Activated CD4-positive, alpha-beta T cell treated with anti-CD3 and anti-CD28 coated beads, Interleukin-2, Interleukin-6, amounts not matched to agents 100 ng/mL and 50 ng/mL, durations not matched to agents 16 hours and 8 hours (primary cell): ENCODE data around the gene ATP4A.
"Not testable (repeated sequence)": the region's sequence is repeated elsewhere in the genome, so short reads cannot be mapped to it uniquely, and the experiment has no call there.

Experiments used
- DNase-seq: peaks from one replicate; pipeline ENCODE4 v3.0.0-alpha.2; 2020

The ATP4A gene

GRCh38 chr19:35563207-35563829 lies at the start of gene ATP4A:
TSS of gene ATP4A (minus strand) at chr19:35563658. CDS start at chr19:35563629, 29 bp downstream.
- DNase-seq, result no peak

- DNase-seq, result peak; percentile 98
Measured at GRCh38 chr19:35612559-35613321, 49.3 kb upstream of the ATP4A start, which contains the start of gene HAUS5. TSS of gene HAUS5 (plus strand) at chr19:35612735. CDS start at chr19:35612795, 60 bp downstream.

- DNase-seq, result no peak
Measured at GRCh38 chr19:35612224-35612558, 48.7 kb upstream of the ATP4A start.

GRCh38 chr19:35609851-35610353 lies 46.4 kb upstream of the ATP4A start:
- DNase-seq, result peak; percentile 31

GRCh38 chr19:35608251-35608650 lies 44.8 kb upstream of the ATP4A start:
- DNase-seq, result peak; percentile 15

DNA sequence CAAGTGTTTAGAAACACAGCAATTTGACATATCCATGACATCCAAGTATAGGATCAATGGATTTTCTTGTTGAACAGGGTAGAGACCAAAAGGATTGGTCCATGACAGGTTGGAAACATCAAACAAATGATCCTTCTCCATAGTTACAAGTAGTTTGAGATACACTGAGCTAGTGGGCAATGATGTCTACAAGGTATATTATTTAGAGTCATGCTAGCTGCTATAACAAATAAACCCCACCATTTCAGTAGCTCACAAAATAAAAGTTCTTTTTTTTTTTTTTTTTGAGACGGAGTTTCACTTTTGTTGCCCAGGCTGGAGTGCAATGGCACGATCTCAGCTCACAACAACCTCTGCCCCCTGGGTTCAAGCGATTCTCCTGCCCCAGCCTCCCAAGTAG lies 44.2 kb upstream of the ATP4A start:
- DNase-seq, result no peak

DNA sequence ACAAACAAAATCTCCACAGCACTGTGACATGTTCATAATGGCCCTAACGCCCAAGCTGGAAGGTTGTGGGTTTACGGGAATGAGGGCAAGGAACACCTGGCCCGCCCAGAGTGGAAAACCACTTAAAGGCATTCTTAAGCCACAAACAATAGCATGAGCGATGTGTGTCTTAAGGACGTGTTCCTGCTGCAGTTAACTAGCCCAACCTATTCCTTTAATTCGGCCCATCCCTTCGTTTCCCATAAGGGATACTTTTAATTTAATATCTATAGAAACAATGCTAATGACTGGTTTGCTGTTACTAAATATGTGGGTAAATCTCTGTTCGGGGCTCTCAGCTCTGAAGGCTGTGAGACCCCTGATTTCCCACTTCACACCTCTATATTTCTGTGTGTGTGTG lies 43.7 kb upstream of the ATP4A start:
- DNase-seq, result not testable (repeated sequence)

DNA sequence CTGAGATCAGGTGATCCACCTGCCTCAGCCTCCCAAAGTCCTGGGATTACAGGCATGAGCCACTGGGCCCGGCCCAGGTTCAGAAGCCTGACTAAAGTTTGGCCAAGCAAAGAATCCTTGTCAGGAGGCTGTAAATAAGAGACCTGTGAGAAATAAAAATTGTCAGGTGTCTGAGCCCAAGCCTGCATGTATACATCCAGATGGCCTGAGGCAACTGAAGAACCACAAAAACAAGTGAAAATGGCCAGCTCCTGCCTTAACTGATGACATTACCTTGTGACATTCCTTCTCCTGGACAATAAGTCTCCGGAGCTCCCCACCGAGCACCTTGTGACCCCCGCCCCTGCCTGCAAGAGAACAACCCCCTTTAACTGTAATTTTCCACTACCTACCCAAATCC lies 41.0 kb upstream of the ATP4A start:
- not testable (repeated sequence) for DNase-seq

- DNase-seq, result no peak
Measured at GRCh38 chr19:35601971-35602370, 38.5 kb upstream of the ATP4A start.

GRCh38 chr19:35596366-35596999 lies 33.0 kb upstream of the ATP4A start:
- DNase-seq, result peak; percentile 35

DNA sequence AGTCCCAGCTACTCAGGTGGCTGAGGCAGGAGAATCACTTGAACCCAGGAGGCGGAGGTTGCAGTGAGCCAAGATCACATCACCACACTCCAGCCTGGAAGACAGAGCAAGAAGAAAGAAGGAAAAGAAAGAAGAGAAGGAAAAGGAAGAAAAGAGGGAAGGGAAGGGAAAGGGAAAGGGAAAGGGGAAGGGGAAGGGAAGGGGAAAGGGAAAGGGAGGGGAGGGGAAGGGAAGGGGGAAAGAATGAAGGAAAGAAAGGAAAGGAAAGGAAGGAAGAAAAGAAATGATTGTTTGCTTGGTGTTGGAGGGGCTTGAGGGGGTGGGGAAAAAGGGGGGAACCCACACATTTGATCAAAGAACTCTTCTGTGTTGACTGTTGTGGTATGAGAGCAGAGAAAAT lies 32.5 kb upstream of the ATP4A start:
- no peak for DNase-seq

- DNase-seq, result not testable (repeated sequence)
Measured at GRCh38 chr19:35595026-35595425, 31.6 kb upstream of the ATP4A start.

GRCh38 chr19:35592226-35592625 lies 28.8 kb upstream of the ATP4A start:
- DNase-seq, result peak; percentile 24

GRCh38 chr19:35590875-35591274 lies 27.4 kb upstream of the ATP4A start:
- DNase-seq, result no peak

- DNase-seq, result no peak
Measured at GRCh38 chr19:35587321-35587720, 23.9 kb upstream of the ATP4A start.

DNA sequence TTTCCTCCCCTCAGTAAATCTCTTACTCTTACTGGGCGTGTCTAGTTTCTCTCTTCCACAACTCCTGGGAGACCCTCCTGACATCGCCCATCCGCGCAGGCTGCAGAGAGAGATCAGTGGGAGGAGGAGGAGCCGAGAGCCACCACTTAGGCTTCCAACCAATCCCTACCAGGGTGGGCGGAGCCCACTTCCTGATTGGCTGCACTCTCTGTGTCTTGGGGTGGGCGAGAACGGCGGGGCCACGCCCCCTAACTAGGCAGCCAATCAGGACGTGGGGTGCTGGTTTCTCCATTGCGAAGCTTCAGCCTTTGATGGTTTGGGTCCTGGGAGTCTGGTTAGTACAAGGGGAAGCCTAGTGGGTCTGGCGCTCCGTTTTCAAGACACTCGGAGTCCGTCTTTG lies 22.4 kb upstream of the ATP4A start, which contains the start of gene PMIS2:
Gene PMIS2, plus strand, starts transcription at position 326 of the 400 bp plus-strand sequence. CDS start 87 bp downstream, outside the sequence.
- no peak for DNase-seq

- no peak for DNase-seq
Measured at GRCh38 chr19:35582760-35583159, 19.3 kb upstream of the ATP4A start.

DNA sequence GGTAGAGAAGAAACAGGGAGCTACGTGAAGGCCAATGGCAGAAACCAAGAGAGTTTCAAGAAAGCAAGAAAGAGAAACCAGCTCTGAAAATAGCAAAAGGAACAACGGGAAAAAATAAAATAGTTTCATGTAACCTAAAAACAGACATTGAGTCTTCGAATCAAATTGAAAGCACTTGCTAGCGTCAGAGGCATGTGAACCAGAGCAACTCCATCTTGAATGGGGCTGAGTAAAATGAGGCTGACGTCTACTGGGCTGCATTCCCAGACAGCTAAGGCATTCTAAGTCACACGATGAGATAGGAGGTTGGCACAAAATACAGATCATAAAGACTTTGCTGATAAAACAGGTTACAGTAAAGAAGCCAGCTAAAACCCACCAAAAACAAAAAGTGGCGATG lies 15.2 kb upstream of the ATP4A start:
- DNase-seq, result no peak

- no peak for DNase-seq
Measured at GRCh38 chr19:35577918-35578317, 14.5 kb upstream of the ATP4A start.

DNA sequence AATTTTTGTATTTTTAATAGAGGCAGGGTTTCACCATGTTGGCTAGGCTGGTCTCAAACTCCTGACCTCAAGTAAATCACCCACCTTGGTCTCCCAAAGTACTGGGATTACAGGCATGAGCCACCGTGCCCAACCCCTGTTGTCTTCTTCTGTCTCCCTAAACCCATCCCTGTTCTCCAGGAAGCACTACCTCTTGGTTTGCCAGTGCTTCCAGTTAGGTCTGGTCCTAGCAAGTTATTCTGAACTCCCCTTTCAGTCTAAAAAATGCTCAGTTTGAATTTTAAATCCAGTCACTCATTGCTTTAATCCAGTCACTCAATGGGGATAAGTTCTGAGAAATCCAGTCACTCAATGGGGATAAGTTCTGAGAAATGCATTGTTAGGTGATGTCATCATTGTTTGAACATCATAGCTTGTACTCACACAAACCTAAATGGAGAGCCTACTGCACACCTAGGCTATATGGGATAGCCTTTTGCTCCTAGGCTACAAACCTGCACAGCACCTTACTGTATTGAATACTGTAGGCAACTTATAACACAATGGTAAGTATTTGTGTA lies 8.0 kb upstream of the ATP4A start:
- DNase-seq, result no peak

- no peak for DNase-seq
Measured at GRCh38 chr19:35569281-35569781, 5.9 kb upstream of the ATP4A start.

- DNase-seq, result no peak
Measured at GRCh38 chr19:35566738-35567137, 3.3 kb upstream of the ATP4A start.
